GM12878 (cell line): Measurements from ENCODE around the gene BCKDK. TPM values are rescaled to one million over a fixed set of nuclear protein-coding genes. Genes with fewer than 3 reads are reported as not detected.

ENCODE experiments used
- BMI1 ChIP-seq: fragments of 450-650 bp; IDR thresholded peaks from 2 replicates; pipeline ENCODE4 v1.6.1; 2016; ENCODE audit warnings: mild to moderate bottlenecking, moderate library complexity, borderline replicate concordance
- BRCA1 ChIP-seq: IDR thresholded peaks from 2 replicates; pipeline ENCODE4 v1.6.1; 2011; ENCODE audit warnings: low read depth, low read length, improper control_type of control experiment
- CHD4 ChIP-seq: fragments of 200-600 bp; sonication (generic); IDR thresholded peaks from 2 replicates; pipeline ENCODE4 v1.6.1; 2016; ENCODE audit warnings: mild to moderate bottlenecking
- FOXM1 ChIP-seq: IDR thresholded peaks from 2 replicates; pipeline ENCODE4 v1.6.1; 2012; ENCODE audit warnings: low read depth, mild to moderate bottlenecking, inconsistent platforms, low read length, moderate library complexity
- HDAC6 ChIP-seq: fragments of 200-600 bp; sonication (generic); IDR thresholded peaks from one replicate; pipeline ENCODE4 v1.8.0; 2017; ENCODE audit warnings: antibody characterized with exemption; ENCODE audit not compliant: unreplicated experiment
- HDGF ChIP-seq: fragments of 450-650 bp; IDR thresholded peaks from 2 replicates; pipeline ENCODE4 v1.6.1; 2016; ENCODE audit warnings: antibody characterized with exemption
- KLF5 ChIP-seq: fragments of 450-650 bp; IDR thresholded peaks from 2 replicates; pipeline ENCODE4 v1.6.1; 2014; ENCODE audit warnings: mild to moderate bottlenecking; ENCODE audit not compliant: partially characterized antibody
- MEF2A ChIP-seq: IDR thresholded peaks from 2 replicates; pipeline ENCODE4 v1.6.1; 2011; ENCODE audit warnings: low read depth, mild to moderate bottlenecking, low read length, moderate library complexity; ENCODE audit not compliant: insufficient read depth
- MYC ChIP-seq: IDR thresholded peaks from 2 replicates; pipeline ENCODE4 v1.6.1; 2011; ENCODE audit warnings: mild to moderate bottlenecking, low read length, moderate library complexity, inconsistent platforms; ENCODE audit not compliant: insufficient read depth, insufficient replicate concordance, insufficient read length, severe bottlenecking
- NFXL1 ChIP-seq: fragments of 450-650 bp; IDR thresholded peaks from 2 replicates; pipeline ENCODE4 v1.6.1; 2017; ENCODE audit warnings: antibody characterized with exemption, mild to moderate bottlenecking, borderline replicate concordance
- NR2C2 ChIP-seq: IDR thresholded peaks from 2 replicates; pipeline ENCODE4 v1.6.1; 2011; ENCODE audit warnings: borderline replicate concordance, low read depth; ENCODE audit not compliant: control insufficient read depth, insufficient read length
- PAX8 ChIP-seq: fragments of 450-650 bp; IDR thresholded peaks from 2 replicates; pipeline ENCODE4 v1.6.1; 2017; ENCODE audit warnings: mild to moderate bottlenecking, moderate library complexity
- PML ChIP-seq: IDR thresholded peaks from 2 replicates; pipeline ENCODE4 v1.6.1; 2012; ENCODE audit warnings: low read length, inconsistent platforms
- POLR2AphosphoS2 ChIP-seq: IDR thresholded peaks from 2 replicates; pipeline ENCODE4 v1.6.1; 2011; ENCODE audit warnings: low read depth, mild to moderate bottlenecking, low read length, improper control_type of control experiment, moderate library complexity
- RFX5 ChIP-seq: IDR thresholded peaks from 2 replicates; pipeline ENCODE4 v1.6.1; 2011; ENCODE audit warnings: low read depth, low read length, improper control_type of control experiment
- SUZ12 ChIP-seq: fragments of 200-600 bp; sonication (generic); IDR thresholded peaks from one replicate; pipeline ENCODE4 v1.6.1; 2018; ENCODE audit warnings: antibody characterized with exemption, mild to moderate bottlenecking; ENCODE audit not compliant: unreplicated experiment
- TCF12 ChIP-seq: IDR thresholded peaks from 2 replicates; pipeline ENCODE4 v1.6.1; 2011; ENCODE audit warnings: low read depth, mild to moderate bottlenecking, low read length
- polyA plus RNA-seq, 11 experiments: library from polyadenylated mRNA; depleted of rRNA in 4 of 11; unstranded in 6 of 11; stranded (reverse) in 5 of 11; fragments of >200 nt; fragmentation: Nextera tagmentation in 4 of 11; fragmentation: Illumina TruSeq in 1 of 11; extraction: Ambion mirVana in 4 of 11; extraction: Trizol in 1 of 11; gene quantifications; 1 replicate in 1 of 11; 2 replicates in 10 of 11; pipeline versions ENCODE4 v1.2.1 to v1.2.3, GENCODE V29; 2011 to 2016; ENCODE audit warnings: inconsistent platforms in 2 of 11, missing spikeins in 2 of 11, low read depth in 1 of 11
- total RNA-seq, 4 experiments: library from RNA; depleted of rRNA in 3 of 4; stranded (reverse); fragments of >200 nt in 3 of 4; fragmentation: Illumina TruSeq in 1 of 4; extraction: Trizol in 1 of 4; gene quantifications; 2 replicates each; pipeline versions ENCODE4 v1.2.1 to v1.2.3, GENCODE V29; 2013 to 2021
- TF ChIP-seq, protein P1 (sequence below): fragments of 450-650 bp; IDR thresholded peaks from 2 replicates; pipeline ENCODE4 v1.6.1; 2016; ENCODE audit warnings: mild to moderate bottlenecking, moderate library complexity, borderline replicate concordance
- TF ChIP-seq, protein P2 (sequence below): fragments of 450-650 bp; IDR thresholded peaks from 2 replicates; pipeline ENCODE4 v1.6.1; 2017; ENCODE audit warnings: antibody characterized with exemption, mild to moderate bottlenecking, moderate library complexity
- TF ChIP-seq, protein P3 (sequence below): fragments of 450-650 bp; IDR thresholded peaks from 2 replicates; pipeline ENCODE4 v1.6.1; 2017; ENCODE audit warnings: mild to moderate bottlenecking, low read depth, inconsistent platforms; ENCODE audit not compliant: poor library complexity, severe bottlenecking
- TF ChIP-seq, protein P4 (sequence below): fragments of 150-350 bp; IDR thresholded peaks from 2 replicates; pipeline ENCODE4 v1.6.1; 2014; ENCODE audit warnings: mild to moderate bottlenecking, low read depth, low read length

The BCKDK gene
- total and polyA plus RNA-seq, 10 of the 15 experiments (the other 5 are each of a cell fraction or from before 2014, with no cell fraction given): 0.68 to 56.6 (median 32.8) TPM

DNA sequence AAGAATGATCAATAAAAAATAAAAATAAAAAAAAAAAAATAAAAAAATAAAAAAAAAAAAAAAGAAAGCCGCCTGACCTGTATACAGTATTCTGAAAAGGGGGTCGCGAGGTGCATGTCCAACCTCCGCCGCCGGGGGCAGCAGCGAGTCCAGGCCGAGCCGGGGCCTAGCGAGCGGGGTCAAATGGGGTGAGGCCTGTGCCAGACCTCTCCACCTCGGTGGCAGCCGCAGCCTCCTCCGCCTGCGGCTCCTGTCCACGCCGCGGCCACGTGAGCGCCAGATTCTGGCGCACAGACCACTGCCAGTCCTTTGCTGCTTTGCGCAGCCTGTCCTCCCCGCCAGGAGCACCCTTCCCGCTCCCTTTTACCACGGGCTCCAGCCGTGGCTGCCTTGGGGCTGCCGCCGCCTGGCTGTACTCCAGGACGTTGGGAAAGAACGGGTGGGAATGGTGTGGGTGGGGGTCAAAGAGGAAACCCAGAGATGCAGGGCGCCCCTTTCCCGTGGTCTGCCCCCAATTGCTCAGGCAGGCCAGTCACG lies 2.4 kb upstream of the BCKDK start (continued):
- TF ChIP-seq, protein P1, sequence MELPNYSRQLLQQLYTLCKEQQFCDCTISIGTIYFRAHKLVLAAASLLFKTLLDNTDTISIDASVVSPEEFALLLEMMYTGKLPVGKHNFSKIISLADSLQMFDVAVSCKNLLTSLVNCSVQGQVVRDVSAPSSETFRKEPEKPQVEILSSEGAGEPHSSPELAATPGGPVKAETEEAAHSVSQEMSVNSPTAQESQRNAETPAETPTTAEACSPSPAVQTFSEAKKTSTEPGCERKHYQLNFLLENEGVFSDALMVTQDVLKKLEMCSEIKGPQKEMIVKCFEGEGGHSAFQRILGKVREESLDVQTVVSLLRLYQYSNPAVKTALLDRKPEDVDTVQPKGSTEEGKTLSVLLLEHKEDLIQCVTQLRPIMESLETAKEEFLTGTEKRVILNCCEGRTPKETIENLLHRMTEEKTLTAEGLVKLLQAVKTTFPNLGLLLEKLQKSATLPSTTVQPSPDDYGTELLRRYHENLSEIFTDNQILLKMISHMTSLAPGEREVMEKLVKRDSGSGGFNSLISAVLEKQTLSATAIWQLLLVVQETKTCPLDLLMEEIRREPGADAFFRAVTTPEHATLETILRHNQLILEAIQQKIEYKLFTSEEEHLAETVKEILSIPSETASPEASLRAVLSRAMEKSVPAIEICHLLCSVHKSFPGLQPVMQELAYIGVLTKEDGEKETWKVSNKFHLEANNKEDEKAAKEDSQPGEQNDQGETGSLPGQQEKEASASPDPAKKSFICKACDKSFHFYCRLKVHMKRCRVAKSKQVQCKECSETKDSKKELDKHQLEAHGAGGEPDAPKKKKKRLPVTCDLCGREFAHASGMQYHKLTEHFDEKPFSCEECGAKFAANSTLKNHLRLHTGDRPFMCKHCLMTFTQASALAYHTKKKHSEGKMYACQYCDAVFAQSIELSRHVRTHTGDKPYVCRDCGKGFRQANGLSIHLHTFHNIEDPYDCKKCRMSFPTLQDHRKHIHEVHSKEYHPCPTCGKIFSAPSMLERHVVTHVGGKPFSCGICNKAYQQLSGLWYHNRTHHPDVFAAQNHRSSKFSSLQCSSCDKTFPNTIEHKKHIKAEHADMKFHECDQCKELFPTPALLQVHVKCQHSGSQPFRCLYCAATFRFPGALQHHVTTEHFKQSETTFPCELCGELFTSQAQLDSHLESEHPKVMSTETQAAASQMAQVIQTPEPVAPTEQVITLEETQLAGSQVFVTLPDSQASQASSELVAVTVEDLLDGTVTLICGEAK: no peak
- no peak for TF ChIP-seq TCF12
- no peak for TF ChIP-seq NFXL1
- TF ChIP-seq POLR2AphosphoS2: no peak
- TF ChIP-seq SUZ12: no peak
- no peak for TF ChIP-seq RFX5
- TF ChIP-seq, protein P2, sequence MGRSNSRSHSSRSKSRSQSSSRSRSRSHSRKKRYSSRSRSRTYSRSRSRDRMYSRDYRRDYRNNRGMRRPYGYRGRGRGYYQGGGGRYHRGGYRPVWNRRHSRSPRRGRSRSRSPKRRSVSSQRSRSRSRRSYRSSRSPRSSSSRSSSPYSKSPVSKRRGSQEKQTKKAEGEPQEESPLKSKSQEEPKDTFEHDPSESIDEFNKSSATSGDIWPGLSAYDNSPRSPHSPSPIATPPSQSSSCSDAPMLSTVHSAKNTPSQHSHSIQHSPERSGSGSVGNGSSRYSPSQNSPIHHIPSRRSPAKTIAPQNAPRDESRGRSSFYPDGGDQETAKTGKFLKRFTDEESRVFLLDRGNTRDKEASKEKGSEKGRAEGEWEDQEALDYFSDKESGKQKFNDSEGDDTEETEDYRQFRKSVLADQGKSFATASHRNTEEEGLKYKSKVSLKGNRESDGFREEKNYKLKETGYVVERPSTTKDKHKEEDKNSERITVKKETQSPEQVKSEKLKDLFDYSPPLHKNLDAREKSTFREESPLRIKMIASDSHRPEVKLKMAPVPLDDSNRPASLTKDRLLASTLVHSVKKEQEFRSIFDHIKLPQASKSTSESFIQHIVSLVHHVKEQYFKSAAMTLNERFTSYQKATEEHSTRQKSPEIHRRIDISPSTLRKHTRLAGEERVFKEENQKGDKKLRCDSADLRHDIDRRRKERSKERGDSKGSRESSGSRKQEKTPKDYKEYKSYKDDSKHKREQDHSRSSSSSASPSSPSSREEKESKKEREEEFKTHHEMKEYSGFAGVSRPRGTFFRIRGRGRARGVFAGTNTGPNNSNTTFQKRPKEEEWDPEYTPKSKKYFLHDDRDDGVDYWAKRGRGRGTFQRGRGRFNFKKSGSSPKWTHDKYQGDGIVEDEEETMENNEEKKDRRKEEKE: no peak
- no peak for TF ChIP-seq CHD4
- TF ChIP-seq, protein P3, sequence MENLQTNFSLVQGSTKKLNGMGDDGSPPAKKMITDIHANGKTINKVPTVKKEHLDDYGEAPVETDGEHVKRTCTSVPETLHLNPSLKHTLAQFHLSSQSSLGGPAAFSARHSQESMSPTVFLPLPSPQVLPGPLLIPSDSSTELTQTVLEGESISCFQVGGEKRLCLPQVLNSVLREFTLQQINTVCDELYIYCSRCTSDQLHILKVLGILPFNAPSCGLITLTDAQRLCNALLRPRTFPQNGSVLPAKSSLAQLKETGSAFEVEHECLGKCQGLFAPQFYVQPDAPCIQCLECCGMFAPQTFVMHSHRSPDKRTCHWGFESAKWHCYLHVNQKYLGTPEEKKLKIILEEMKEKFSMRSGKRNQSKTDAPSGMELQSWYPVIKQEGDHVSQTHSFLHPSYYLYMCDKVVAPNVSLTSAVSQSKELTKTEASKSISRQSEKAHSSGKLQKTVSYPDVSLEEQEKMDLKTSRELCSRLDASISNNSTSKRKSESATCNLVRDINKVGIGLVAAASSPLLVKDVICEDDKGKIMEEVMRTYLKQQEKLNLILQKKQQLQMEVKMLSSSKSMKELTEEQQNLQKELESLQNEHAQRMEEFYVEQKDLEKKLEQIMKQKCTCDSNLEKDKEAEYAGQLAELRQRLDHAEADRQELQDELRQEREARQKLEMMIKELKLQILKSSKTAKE: no peak
- TF ChIP-seq, protein P4, sequence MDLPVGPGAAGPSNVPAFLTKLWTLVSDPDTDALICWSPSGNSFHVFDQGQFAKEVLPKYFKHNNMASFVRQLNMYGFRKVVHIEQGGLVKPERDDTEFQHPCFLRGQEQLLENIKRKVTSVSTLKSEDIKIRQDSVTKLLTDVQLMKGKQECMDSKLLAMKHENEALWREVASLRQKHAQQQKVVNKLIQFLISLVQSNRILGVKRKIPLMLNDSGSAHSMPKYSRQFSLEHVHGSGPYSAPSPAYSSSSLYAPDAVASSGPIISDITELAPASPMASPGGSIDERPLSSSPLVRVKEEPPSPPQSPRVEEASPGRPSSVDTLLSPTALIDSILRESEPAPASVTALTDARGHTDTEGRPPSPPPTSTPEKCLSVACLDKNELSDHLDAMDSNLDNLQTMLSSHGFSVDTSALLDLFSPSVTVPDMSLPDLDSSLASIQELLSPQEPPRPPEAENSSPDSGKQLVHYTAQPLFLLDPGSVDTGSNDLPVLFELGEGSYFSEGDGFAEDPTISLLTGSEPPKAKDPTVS: no peak
- no peak for TF ChIP-seq HDAC6
- no peak for TF ChIP-seq PAX8
- TF ChIP-seq FOXM1: no peak
- TF ChIP-seq BMI1: no peak
- TF ChIP-seq KLF5: no peak
- TF ChIP-seq BRCA1: no peak
- TF ChIP-seq PML: no peak
- TF ChIP-seq MEF2A: no peak
- peak; percentile 31; the same call in 1 of the 2 replicates for TF ChIP-seq HDGF
- TF ChIP-seq NR2C2: no peak
- TF ChIP-seq MYC: no peak
